Measurements from ENCODE around the gene USE1. TPM values are rescaled to one million over a fixed set of nuclear protein-coding genes. Genes with fewer than 3 reads are reported as not detected.
"Not testable (repeated sequence)": the region's sequence is repeated elsewhere in the genome, so short reads cannot be mapped to it uniquely, and the experiment has no call there.

The USE1 gene
- total and polyA plus RNA-seq, 2 experiments from 2014 or later: 15.5 to 19.4 TPM

- peaks cover 44% of the 10 kb centered on the region for H3K36me3 Mint-ChIP-seq (ENCODE audit: low read depth)
- H3K27ac ChIP-seq (ENCODE audit: low read depth); H3K27ac Mint-ChIP-seq; H3K4me2 ChIP-seq; H3K4me3 Mint-ChIP-seq; H3K27me3 ChIP-seq (ENCODE audit: insufficient read depth); H3K4me3 ChIP-seq; H3K4me1 Mint-ChIP-seq; H3K9me3 Mint-ChIP-seq; H4K20me1 ChIP-seq (replicated peaks; ENCODE audit: insufficient read depth); ATAC-seq; H3K4me1 ChIP-seq (ENCODE audit: insufficient read depth); DNase-seq (ENCODE audit: low spot score); H3F3A ChIP-seq (replicated peaks; ENCODE audit: low read depth); H2AFZ ChIP-seq; H3K9me2 ChIP-seq (ENCODE audit: insufficient read depth); H3K79me2 ChIP-seq (replicated peaks; ENCODE audit: insufficient read depth); H3K27me3 Mint-ChIP-seq (ENCODE audit: insufficient read depth, low read depth, poor library complexity): not testable (repeated sequence)
- H3K36me3 ChIP-seq (ENCODE audit: insufficient read depth): peaks cover 13% of the 10 kb centered on the region
These were observed 23.4 kb upstream of the USE1 start for GRCh38 chr19:17191736-17192135.

GRCh38 chr19:17192751-17193150 is 22.4 kb upstream of the USE1 start:
- Histone ChIP-seq H3K9me2 (ENCODE audit: insufficient read depth) (no peaks in the 10 kb centered on the region), H3F3A (replicated peaks; ENCODE audit: low read depth) (no peaks in the 10 kb centered on the region), H3K4me3 (no peak overlapping the region), H3K27me3 (ENCODE audit: insufficient read depth) (no peaks in the 10 kb centered on the region), H3K27ac (ENCODE audit: low read depth) (no peak overlapping the region), H3K4me1 (ENCODE audit: insufficient read depth) (no peaks in the 10 kb centered on the region), H3K4me2 (no peak overlapping the region), H3K79me2 (replicated peaks; ENCODE audit: insufficient read depth) (no peaks in the 10 kb centered on the region), H3K36me3 (ENCODE audit: insufficient read depth) (peaks cover 13% of the 10 kb centered on the region), H2AFZ (no peak overlapping the region), H4K20me1 (replicated peaks; ENCODE audit: insufficient read depth) (no peaks in the 10 kb centered on the region; the same call in 1 of the 2 replicates)
- Mint-ChIP-seq H3K4me1 (no peaks in the 10 kb centered on the region), H3K27ac (no peak overlapping the region), H3K4me3 (no peak overlapping the region), H3K9me3 (no peaks in the 10 kb centered on the region), H3K36me3 (ENCODE audit: low read depth) (peaks cover 44% of the 10 kb centered on the region), H3K27me3 (ENCODE audit: insufficient read depth, low read depth, poor library complexity) (no peaks in the 10 kb centered on the region)
- DNase-seq (ENCODE audit: low spot score) (no peak), ATAC-seq (no peak)
- TF ChIP-seq STAT1 (IDR thresholded peaks at IDR 0.05; ENCODE audit: unreplicated experiment) (no peak), ZNF462 (CRISPR knock-in tag; IDR thresholded peaks at IDR 0.05) (no peak), EZH2phosphoT487 (IDR thresholded peaks at IDR 0.05; ENCODE audit: unreplicated experiment) (no peak), EZH2 (IDR thresholded peaks at IDR 0.05; ENCODE audit: low read depth, unreplicated experiment) (no peak), NANOG (IDR thresholded peaks at IDR 0.05; ENCODE audit: borderline replicate concordance) (no peak), POLR2AphosphoS5 (IDR thresholded peaks at IDR 0.05; ENCODE audit: low read depth) (no peak), ZNF114 (CRISPR knock-in tag; IDR thresholded peaks at IDR 0.05) (no peak), CREB1 (CRISPR knock-in tag; IDR thresholded peaks at IDR 0.05; ENCODE audit: low read depth) (no peak), REST (IDR thresholded peaks at IDR 0.05; ENCODE audit: unreplicated experiment) (no peak), JUNB (IDR thresholded peaks at IDR 0.05; ENCODE audit: unreplicated experiment) (no peak), ZNF331 (CRISPR knock-in tag; IDR thresholded peaks at IDR 0.05; ENCODE audit: low read depth) (no peak), ETS1 (IDR thresholded peaks at IDR 0.05) (no peak)

All from GM23338 (cell line).